Measurements from ENCODE around the gene GRIFIN. TPM values are rescaled to one million over a fixed set of nuclear protein-coding genes. Genes with fewer than 3 reads are reported as not detected.

The GRIFIN gene
- total and polyA plus RNA-seq, 2 donors (not counting 1 experiment from before 2014, with no cell fraction given) = not detected

- ChIA-PET CTCF (interaction anchor here (0.7 to 6.9 kb wide), 3 partner anchors 21 to 198 kb away, joined by 3 to 104 read pairs (median 5); no protein-coding TSS in a partner anchor), POLR2A (interaction anchor here (0.6 kb wide), 1 partner anchor 28 kb away, joined by 4 read pairs; no protein-coding TSS in a partner anchor)
- intact Hi-C loops (cut with micrococcal nuclease) = no loop called here
- H3K4me3 Mint-ChIP-seq = no peak overlapping the region
- 88% methylated on average over 5 of the region's 6 CpGs for WGBS (ENCODE audit: insufficient coverage)
- TF ChIP-seq CTCF (IDR thresholded peaks at IDR 0.05) (no peak), EZH2 (IDR thresholded peaks at IDR 0.05; ENCODE audit: borderline replicate concordance, insufficient read depth, low read depth, low read length, poor library complexity, severe bottlenecking) (no peak)
- Histone ChIP-seq H3K4me1 (ENCODE audit: control insufficient read depth in 2 of 2, insufficient read depth in 2 of 2, low read length in 2 of 2) (peaks cover 10 to 14% of the 10 kb centered on the region in 2 donors), H3K9me3 (ENCODE audit: control extremely low read depth in 1 of 3, control insufficient read depth in 2 of 3, insufficient read depth in 1 of 3, low read length in 2 of 3) (no peaks in the 10 kb centered on the region), H3K27ac (ENCODE audit: low read length in 2 of 2) (no peak overlapping the region), H3K9ac (ENCODE audit: low read length) (no peak overlapping the region), H2AFZ (ENCODE audit: insufficient read depth, low read depth, low read length, poor library complexity, severe bottlenecking) (no peak overlapping the region), H3K27me3 (replicated peaks in 1 of 4; ENCODE audit: control extremely low read depth in 1 of 4, control insufficient read depth in 3 of 4, insufficient read depth in 4 of 4, low read length in 3 of 4) (peaks cover 0 to 12% (median 2%) of the 10 kb centered on the region in 4 experiments), H3K36me3 (replicated peaks in 1 of 2; ENCODE audit: control extremely low read depth in 1 of 2, control insufficient read depth in 1 of 2, extremely low read depth in 1 of 2, insufficient read depth in 2 of 2, low read length in 1 of 2) (no peaks in the 10 kb centered on the region), H4K20me1 (ENCODE audit: control insufficient read depth, insufficient read depth, low read length, poor library complexity, severe bottlenecking) (no peaks in the 10 kb centered on the region), H3K79me2 (ENCODE audit: control insufficient read depth, insufficient read depth, low read length) (no peaks in the 10 kb centered on the region), H3K4me2 (replicated peaks; ENCODE audit: low read depth, low read length, poor library complexity, severe bottlenecking) (no peak overlapping the region), H3K4me3 (ENCODE audit: control extremely low read depth in 1 of 5, extremely low read depth in 1 of 5, insufficient read depth in 1 of 5, low read depth in 2 of 5, low read length in 4 of 5) (no peak overlapping the region)
- no peak overlapping the region for H3K27ac Mint-ChIP-seq
- peaks cover 9% of the 10 kb centered on the region for H3K27me3 Mint-ChIP-seq
- DNase-seq (no peak), ATAC-seq (ENCODE audit: low read depth) (no peak)
- H3K4me1 Mint-ChIP-seq = peaks cover 12% of the 10 kb centered on the region
- H3K9me3 Mint-ChIP-seq (ENCODE audit: insufficient read depth) = no peaks in the 10 kb centered on the region
Observed at GRCh38 chr7:2472739-2473138, 3.5 kb downstream of the GRIFIN start.

GRCh38 chr7:2471396-2471795, 4.8 kb downstream of the GRIFIN start:
- Histone ChIP-seq H3K36me3 (replicated peaks in 1 of 2; ENCODE audit: control extremely low read depth in 1 of 2, control insufficient read depth in 1 of 2, extremely low read depth in 1 of 2, insufficient read depth in 2 of 2, low read length in 1 of 2) (no peaks in the 10 kb centered on the region), H3K4me1 (ENCODE audit: control insufficient read depth in 2 of 2, insufficient read depth in 2 of 2, low read length in 2 of 2) (peaks cover 0 to 5% of the 10 kb centered on the region in 2 donors), H3K79me2 (ENCODE audit: control insufficient read depth, insufficient read depth, low read length) (no peaks in the 10 kb centered on the region), H4K20me1 (ENCODE audit: control insufficient read depth, insufficient read depth, low read length, poor library complexity, severe bottlenecking) (no peaks in the 10 kb centered on the region), H3K4me2 (replicated peaks; ENCODE audit: low read depth, low read length, poor library complexity, severe bottlenecking) (no peak overlapping the region), H3K27me3 (replicated peaks in 1 of 4; ENCODE audit: control extremely low read depth in 1 of 4, control insufficient read depth in 3 of 4, insufficient read depth in 4 of 4, low read length in 3 of 4) (peaks cover 0 to 12% (median 2%) of the 10 kb centered on the region in 4 experiments), H3K4me3 (ENCODE audit: control extremely low read depth in 1 of 5, extremely low read depth in 1 of 5, insufficient read depth in 1 of 5, low read depth in 2 of 5, low read length in 4 of 5) (no peak overlapping the region), H3K9ac (ENCODE audit: low read length) (no peak overlapping the region), H3K27ac (ENCODE audit: low read length in 2 of 2) (no peak overlapping the region), H3K9me3 (ENCODE audit: control extremely low read depth in 1 of 3, control insufficient read depth in 2 of 3, insufficient read depth in 1 of 3, low read length in 2 of 3) (no peaks in the 10 kb centered on the region), H2AFZ (ENCODE audit: insufficient read depth, low read depth, low read length, poor library complexity, severe bottlenecking) (no peak overlapping the region)
- ChIA-PET CTCF (interaction anchor here (0.8 to 6.9 kb wide), 3 partner anchors 19 to 78 kb away, joined by 3 to 104 read pairs (median 4); no protein-coding TSS in a partner anchor), POLR2A (no interaction called here)
- Mint-ChIP-seq H3K27me3 (peaks cover 9% of the 10 kb centered on the region), H3K4me3 (no peak overlapping the region), H3K4me1 (peaks cover 4% of the 10 kb centered on the region), H3K27ac (no peak overlapping the region), H3K9me3 (ENCODE audit: insufficient read depth) (no peaks in the 10 kb centered on the region)
- ATAC-seq (ENCODE audit: low read depth) = no peak
- DNase-seq = no peak
- intact Hi-C loops (cut with micrococcal nuclease) = no loop called here
- no peak for TF ChIP-seq EZH2 (IDR thresholded peaks at IDR 0.05; ENCODE audit: borderline replicate concordance, insufficient read depth, low read depth, low read length, poor library complexity, severe bottlenecking)
- TF ChIP-seq CTCF (IDR thresholded peaks at IDR 0.05) = no peak
- WGBS (ENCODE audit: insufficient coverage) = 24% methylated on average over 15 of the region's 17 CpGs
